Measurements from ENCODE around the gene AARS2.

Gene AARS2

DNA sequence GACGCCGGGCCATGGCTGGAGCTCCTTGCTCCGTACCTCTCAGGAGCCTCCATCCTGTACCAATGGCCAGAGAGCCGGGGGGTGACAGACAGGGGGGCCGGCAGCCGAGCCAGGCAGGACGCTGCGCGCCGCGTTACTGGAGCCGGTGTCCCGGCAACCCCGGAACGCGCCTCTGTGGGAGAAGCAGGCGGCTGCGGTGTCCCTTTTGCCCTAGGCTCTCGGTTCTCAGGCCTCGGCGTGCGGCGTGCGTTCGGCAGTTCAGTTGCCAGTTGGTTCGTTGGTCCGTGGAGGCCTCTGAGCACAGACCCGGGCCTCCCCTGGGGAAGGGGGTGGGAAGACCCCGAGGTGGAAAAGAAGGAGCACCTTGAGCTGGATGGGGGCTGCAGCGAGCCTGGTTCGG is 29.3 kb upstream of the AARS2 start, which contains the start of gene SPATS1:
Gene SPATS1 (plus strand): TSS at position 162 of the 400 bp plus-strand sequence. CDS start 446 bp downstream, outside the sequence.
- Histone ChIP-seq H3K36me3 (ENCODE audit: insufficient read depth, low read length) (no peaks in the 10 kb centered on the region), H3K9me3 (ENCODE audit: insufficient read depth, low read length, severe bottlenecking) (no peaks in the 10 kb centered on the region), H3K4me3 (ENCODE audit: low read depth in 1 of 2, low read length in 2 of 2) (no peak within 1 kb of the TSS), H3K27me3 (ENCODE audit: insufficient read depth, low read length, poor library complexity) (peaks cover 30% of the 10 kb centered on the region), H3K9ac (ENCODE audit: low read depth, low read length) (no peak within 1 kb of the TSS), H3K79me2 (ENCODE audit: insufficient read depth, low read length) (no peaks in the 10 kb centered on the region), H3K4me2 (ENCODE audit: insufficient read depth, low read length) (no peak within 1 kb of the TSS), H3K4me1 (ENCODE audit: insufficient read depth, low read length) (no peaks in the 10 kb centered on the region), H4K20me1 (ENCODE audit: insufficient read depth, low read length) (no peaks in the 10 kb centered on the region), H3K27ac (ENCODE audit: low read length) (no peak within 1 kb of the TSS), H2AFZ (ENCODE audit: low read depth, low read length) (no peak within 1 kb of the TSS)
- TF ChIP-seq, protein P1, sequence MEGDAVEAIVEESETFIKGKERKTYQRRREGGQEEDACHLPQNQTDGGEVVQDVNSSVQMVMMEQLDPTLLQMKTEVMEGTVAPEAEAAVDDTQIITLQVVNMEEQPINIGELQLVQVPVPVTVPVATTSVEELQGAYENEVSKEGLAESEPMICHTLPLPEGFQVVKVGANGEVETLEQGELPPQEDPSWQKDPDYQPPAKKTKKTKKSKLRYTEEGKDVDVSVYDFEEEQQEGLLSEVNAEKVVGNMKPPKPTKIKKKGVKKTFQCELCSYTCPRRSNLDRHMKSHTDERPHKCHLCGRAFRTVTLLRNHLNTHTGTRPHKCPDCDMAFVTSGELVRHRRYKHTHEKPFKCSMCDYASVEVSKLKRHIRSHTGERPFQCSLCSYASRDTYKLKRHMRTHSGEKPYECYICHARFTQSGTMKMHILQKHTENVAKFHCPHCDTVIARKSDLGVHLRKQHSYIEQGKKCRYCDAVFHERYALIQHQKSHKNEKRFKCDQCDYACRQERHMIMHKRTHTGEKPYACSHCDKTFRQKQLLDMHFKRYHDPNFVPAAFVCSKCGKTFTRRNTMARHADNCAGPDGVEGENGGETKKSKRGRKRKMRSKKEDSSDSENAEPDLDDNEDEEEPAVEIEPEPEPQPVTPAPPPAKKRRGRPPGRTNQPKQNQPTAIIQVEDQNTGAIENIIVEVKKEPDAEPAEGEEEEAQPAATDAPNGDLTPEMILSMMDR (IDR thresholded peaks at IDR 0.05; ENCODE audit: borderline replicate concordance, extremely low read depth, low read length, poor library complexity, severe bottlenecking) = no peak
- TF ChIP-seq EZH2 (IDR thresholded peaks at IDR 0.05; ENCODE audit: borderline replicate concordance, low read depth, low read length, severe bottlenecking) = no peak
- no peak for DNase-seq
- no peak for ATAC-seq (ENCODE audit: insufficient read depth, low read depth)

DNA sequence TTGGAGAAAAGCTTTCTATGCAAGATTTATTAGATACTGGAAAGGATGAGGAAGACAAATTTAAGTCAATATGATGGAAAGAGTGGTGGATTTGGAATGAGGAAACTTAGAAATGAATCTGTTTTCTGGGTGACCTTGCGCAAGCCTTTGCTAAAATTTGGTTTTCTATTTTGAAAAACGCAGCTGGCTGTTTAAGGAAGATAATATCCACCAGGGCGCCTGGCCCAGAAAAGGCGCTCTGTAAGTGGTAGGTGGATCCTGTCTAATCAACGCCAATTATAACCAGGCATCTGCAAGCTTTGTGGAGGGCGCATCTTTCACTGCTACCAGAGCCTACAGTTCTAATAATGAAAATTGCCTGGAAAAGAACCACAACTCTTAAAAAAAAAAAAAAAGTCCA is 28.9 kb upstream of the AARS2 start:
- no peak overlapping the region for H2AFZ ChIP-seq (ENCODE audit: low read depth, low read length)
- H3K4me1 ChIP-seq (ENCODE audit: insufficient read depth, low read length) = no peaks in the 10 kb centered on the region
- no peak overlapping the region for H3K27ac ChIP-seq (ENCODE audit: low read length)
- H3K79me2 ChIP-seq (ENCODE audit: insufficient read depth, low read length) = no peaks in the 10 kb centered on the region
- H3K9ac ChIP-seq (ENCODE audit: low read depth, low read length) = no peak overlapping the region
- ATAC-seq (ENCODE audit: insufficient read depth, low read depth) = no peak
- H3K9me3 ChIP-seq (ENCODE audit: insufficient read depth, low read length, severe bottlenecking) = no peaks in the 10 kb centered on the region
- no peak for DNase-seq
- TF ChIP-seq, protein P1 (IDR thresholded peaks at IDR 0.05; ENCODE audit: borderline replicate concordance, extremely low read depth, low read length, poor library complexity, severe bottlenecking) = no peak
- no peak for TF ChIP-seq EZH2 (IDR thresholded peaks at IDR 0.05; ENCODE audit: borderline replicate concordance, low read depth, low read length, severe bottlenecking)
- H3K27me3 ChIP-seq (ENCODE audit: insufficient read depth, low read length, poor library complexity) = peaks cover 33% of the 10 kb centered on the region
- H3K4me2 ChIP-seq (ENCODE audit: insufficient read depth, low read length) = no peak overlapping the region
- H3K4me3 ChIP-seq (ENCODE audit: low read depth in 1 of 2, low read length in 2 of 2) = no peak overlapping the region
- H3K36me3 ChIP-seq (ENCODE audit: insufficient read depth, low read length) = no peaks in the 10 kb centered on the region
- H4K20me1 ChIP-seq (ENCODE audit: insufficient read depth, low read length) = no peaks in the 10 kb centered on the region

DNA sequence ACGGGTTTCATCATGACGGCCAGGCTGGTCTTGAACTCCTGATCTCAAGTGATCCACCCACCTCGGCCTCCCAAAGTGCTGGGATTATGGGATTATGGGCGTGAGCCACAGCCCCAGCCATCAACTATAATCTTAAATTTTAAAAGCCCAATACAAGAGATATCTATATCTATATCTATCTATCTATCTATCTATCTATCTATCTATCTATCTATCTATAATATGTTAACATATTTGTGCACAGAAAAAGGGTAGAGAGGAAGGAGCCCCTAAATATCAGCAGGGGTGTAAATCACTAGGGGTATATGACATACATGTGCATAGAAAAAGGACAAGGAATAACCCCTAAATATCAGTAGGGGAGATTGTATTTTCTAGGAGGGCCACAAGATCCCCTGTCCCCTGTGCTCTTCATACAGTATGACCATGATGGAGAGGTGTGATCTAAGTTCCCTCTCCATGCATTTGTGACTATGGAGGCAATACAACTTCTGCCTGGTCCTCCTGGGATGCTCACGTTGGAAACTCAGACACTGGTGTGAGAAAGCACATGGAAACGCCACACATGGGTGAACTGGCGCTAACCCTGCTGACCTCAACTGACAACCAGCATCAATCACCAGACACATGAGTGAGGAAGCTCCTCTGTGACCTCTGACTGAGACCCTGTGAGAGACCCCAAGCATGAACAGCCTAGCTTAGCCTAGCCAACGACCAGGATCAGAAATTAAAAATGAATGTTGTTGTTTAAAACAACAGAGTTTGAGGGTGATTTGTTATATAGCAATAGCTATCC is 28.1 kb upstream of the AARS2 start:
- Histone ChIP-seq H4K20me1 (ENCODE audit: insufficient read depth, low read length) (no peaks in the 10 kb centered on the region), H3K9me3 (ENCODE audit: insufficient read depth, low read length, severe bottlenecking) (no peaks in the 10 kb centered on the region), H3K27ac (ENCODE audit: low read length) (no peak overlapping the region), H3K79me2 (ENCODE audit: insufficient read depth, low read length) (no peaks in the 10 kb centered on the region), H3K36me3 (ENCODE audit: insufficient read depth, low read length) (no peaks in the 10 kb centered on the region), H3K9ac (ENCODE audit: low read depth, low read length) (no peak overlapping the region), H3K4me2 (ENCODE audit: insufficient read depth, low read length) (no peak overlapping the region), H2AFZ (ENCODE audit: low read depth, low read length) (no peak overlapping the region), H3K4me3 (ENCODE audit: low read depth in 1 of 2, low read length in 2 of 2) (no peak overlapping the region), H3K27me3 (ENCODE audit: insufficient read depth, low read length, poor library complexity) (peaks cover 36% of the 10 kb centered on the region), H3K4me1 (ENCODE audit: insufficient read depth, low read length) (no peaks in the 10 kb centered on the region)
- no peak for ATAC-seq (ENCODE audit: insufficient read depth, low read depth)
- TF ChIP-seq, protein P1 (IDR thresholded peaks at IDR 0.05; ENCODE audit: borderline replicate concordance, extremely low read depth, low read length, poor library complexity, severe bottlenecking) = no peak
- no peak for TF ChIP-seq EZH2 (IDR thresholded peaks at IDR 0.05; ENCODE audit: borderline replicate concordance, low read depth, low read length, severe bottlenecking)
- no peak for DNase-seq
